Choroid plexus epithelial cell (primary cell): ENCODE data around the gene CCM2.
A peak's percentile ranks its signal among the peaks of the same experiment; 100 is the strongest.

Source experiments
- DNase-seq: peaks from one replicate; pipeline ENCODE4 v3.0.0-alpha.2; 2010; ENCODE audit warnings: low read depth
- H3K4me3 ChIP-seq: 2 replicates; pipeline ENCODE4 v1.5.1; 2011; ENCODE audit warnings: low read depth, mild to moderate bottlenecking, control low read depth, low read length, moderate library complexity
- TF ChIP-seq, protein P1 (sequence below): conservative IDR thresholded peaks from 2 replicates; pipeline ENCODE4 v1.5.1; 2011; ENCODE audit warnings: low read depth, mild to moderate bottlenecking, control low read depth, inconsistent platforms, low read length, moderate library complexity

CCM2 gene

DNA sequence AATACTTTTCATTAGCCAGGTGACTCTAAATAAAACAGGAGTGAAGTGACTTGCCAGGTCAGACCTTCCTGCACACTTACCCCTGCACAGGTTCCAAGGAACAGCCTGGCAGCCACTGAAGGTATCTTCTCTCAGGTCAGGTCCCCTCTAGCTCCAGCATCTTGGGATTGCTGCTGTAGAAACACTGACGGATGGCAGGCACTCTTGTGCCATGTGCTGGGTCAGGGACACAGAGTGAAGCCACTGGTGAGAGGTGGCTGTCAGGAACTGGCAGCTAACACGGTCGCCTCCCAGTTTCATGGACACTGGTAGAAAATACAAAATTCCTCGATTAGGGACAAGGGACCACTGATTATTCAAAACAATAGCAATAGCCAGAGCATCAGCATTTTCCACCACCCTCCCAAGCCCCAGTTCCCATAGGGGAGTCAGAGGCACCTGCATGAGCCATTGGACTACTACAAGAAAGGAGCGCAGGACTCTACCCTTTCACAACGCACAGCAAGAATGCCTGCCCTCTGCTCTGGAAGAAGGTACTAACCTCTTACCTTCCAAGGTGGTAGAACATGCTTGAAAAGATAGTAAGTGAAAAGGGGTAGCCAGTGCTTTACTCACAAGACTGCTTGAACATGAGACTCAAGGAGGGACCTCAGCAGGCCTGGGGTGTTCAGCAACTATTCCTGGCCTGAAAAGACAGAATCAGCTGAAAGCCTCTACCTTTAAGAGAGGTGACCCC, 16.1 kb upstream of the CCM2 start:
- no peak for DNase-seq
- no peak overlapping the region for H3K4me3 ChIP-seq
- TF ChIP-seq, protein P1, sequence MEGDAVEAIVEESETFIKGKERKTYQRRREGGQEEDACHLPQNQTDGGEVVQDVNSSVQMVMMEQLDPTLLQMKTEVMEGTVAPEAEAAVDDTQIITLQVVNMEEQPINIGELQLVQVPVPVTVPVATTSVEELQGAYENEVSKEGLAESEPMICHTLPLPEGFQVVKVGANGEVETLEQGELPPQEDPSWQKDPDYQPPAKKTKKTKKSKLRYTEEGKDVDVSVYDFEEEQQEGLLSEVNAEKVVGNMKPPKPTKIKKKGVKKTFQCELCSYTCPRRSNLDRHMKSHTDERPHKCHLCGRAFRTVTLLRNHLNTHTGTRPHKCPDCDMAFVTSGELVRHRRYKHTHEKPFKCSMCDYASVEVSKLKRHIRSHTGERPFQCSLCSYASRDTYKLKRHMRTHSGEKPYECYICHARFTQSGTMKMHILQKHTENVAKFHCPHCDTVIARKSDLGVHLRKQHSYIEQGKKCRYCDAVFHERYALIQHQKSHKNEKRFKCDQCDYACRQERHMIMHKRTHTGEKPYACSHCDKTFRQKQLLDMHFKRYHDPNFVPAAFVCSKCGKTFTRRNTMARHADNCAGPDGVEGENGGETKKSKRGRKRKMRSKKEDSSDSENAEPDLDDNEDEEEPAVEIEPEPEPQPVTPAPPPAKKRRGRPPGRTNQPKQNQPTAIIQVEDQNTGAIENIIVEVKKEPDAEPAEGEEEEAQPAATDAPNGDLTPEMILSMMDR = no peak

DNA sequence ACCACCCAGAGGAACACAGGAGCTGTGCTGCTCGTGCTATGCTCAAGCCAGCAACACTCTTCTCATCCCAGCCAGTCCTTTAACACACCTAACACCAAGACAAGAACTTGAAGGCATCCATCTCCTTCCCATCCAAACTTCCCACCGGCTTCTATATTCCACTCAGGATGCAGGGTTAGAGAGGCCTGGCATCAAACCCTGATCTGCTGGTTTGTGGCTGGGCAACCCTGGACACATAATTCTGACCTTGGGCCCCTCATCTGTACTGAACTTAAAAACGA, 15.6 kb upstream of the CCM2 start:
- TF ChIP-seq, protein P1 = no peak
- DNase-seq = no peak
- no peak overlapping the region for H3K4me3 ChIP-seq

DNA sequence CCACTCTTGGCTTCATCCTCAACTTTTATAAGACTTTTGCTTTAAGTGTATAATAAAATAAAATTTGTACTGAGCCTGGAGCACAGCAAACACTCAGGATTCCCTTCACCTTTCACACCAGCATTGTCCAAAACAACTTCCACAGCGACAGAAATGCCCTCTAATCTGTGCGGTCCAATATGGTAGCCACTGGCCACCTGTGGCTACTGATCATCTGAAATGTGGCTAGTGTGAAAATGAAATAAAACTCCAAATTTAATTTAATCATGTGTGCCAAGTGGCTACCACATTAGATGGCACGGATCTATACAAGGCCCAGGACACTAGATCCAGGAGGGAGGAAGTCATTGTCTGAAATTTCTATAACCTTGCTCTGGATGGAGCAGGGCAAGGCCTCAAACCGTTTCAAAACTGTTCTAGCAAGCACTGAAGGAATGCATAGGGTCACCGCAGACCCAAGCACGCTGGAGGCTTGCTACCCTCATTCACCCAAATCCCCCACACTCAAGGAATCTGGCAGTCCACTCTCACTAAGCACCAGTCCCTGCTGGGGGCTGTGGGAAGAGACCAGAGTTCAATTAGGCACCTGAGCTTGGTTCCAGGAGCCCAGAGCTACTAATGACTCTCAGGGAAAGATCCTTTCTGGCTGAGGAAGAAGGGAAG, 14.8 kb upstream of the CCM2 start:
- H3K4me3 ChIP-seq = peak overlapping the region; percentile 96
- DNase-seq = peak; percentile 16
- TF ChIP-seq, protein P1 = no peak

DNA sequence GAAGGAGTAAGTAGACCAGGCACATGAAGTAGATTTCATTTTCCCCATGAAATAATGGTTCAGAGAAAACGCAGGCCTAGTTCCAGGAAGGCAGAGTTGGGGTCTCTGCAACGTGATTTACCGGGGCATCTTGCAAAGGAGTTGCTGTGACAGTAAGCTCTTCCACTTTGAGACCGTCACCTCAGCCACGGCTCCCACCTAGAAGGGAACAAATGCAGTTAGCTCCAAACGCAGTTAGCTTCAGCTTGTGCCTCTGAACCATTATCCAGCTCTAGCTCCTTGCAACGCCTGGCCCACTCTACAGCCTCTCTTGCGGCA, 14.1 kb upstream of the CCM2 start:
- no peak for DNase-seq
- H3K4me3 ChIP-seq = peak overlapping the region; percentile 96
- TF ChIP-seq, protein P1 = no peak

DNA sequence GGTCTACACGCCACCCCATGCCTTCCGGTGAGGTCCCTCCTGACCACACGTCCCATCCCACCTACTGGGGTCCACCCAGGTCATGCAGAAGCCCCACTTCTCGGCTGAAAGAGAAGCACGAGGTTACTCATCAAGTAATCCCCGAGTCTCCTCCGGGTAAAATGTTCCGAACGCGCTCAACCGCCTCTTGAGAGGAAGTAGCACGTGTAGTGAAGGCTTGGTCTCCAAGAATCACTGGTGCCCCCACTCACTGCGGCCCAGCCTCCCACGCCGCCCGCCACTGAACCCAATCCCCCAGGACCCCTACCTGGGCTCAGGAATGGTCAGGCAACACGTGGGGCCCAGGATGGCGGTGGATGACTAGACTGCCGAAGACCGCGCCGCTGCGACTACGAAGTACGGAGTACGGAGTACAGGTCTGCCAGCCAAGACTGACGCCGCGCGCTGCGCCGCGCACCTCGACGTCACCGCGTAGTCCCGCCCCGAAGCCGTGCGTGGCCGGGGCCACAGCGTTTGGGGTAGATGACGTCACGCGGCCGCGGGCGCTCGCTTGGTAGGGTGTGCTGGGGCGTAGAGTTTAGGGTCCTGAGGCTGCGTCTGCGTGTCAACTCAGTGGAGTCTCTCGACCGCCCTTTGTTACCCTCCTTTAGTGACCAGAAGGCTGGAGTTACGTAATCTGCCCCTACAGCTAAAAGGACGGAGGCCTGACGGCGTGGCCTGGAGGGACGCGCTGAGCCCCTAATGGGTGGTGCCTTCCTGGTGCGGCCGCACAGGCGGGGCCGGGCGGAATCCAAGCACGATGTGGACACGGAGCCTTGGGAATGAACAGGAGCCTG, 13.6 kb upstream of the CCM2 start:
- TF ChIP-seq, protein P1 = no peak
- peak overlapping the region; percentile 96 for H3K4me3 ChIP-seq
- peak; percentile 94 for DNase-seq

DNA sequence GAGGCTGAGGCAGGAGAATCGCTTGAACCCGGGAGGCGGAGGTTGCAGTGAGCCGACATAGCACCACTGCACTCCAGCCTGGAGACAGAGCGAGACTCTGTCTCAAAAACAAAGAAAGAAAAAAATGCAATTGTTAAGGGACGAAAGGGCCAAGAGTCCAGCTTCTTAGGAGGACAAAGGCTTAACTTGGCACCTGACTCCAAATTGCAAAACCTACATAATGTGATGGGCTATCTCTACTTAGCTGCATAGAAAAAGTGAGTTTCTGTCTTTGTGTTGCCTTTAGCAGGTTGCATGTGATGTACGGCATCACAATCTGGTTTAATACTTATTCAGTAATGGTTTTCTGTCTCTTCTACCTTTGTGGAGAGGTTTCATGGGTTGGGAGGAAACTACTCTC, 12.5 kb upstream of the CCM2 start:
- no peak for DNase-seq
- H3K4me3 ChIP-seq = no peak overlapping the region
- TF ChIP-seq, protein P1 = no peak

DNA sequence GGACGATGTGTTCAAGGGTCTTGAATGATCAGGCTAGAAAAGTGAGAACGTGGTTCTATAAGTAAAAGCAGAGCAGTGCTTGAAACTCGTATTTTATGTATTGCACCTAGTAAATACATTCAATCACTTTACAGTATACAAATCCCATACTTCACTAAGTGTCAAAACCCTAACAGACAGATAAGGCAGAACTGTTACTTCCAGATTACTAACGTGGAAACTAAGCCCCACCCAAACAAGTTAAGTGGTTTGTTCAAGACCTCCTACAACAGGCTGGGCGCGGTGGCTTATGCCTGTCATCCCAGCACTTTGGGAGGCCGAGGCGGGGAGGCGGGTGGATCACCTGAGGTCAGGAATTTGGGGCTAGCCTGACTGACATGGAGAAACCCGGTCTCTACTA, 12.0 kb upstream of the CCM2 start:
- DNase-seq = no peak
- no peak overlapping the region for H3K4me3 ChIP-seq

More for the DNA sequence above, 12.0 kb upstream of the CCM2 start:
- TF ChIP-seq, protein P1 = no peak
